ENCODE data around the gene ZNF653. TPM values are rescaled to one million over a fixed set of nuclear protein-coding genes. Genes with fewer than 3 reads are reported as not detected.
A peak's percentile ranks its signal among the peaks of the same experiment; 100 is the strongest.

The ZNF653 gene
- total and polyA plus RNA-seq, 2 donors (not counting 3 experiments of a cell fraction or from before 2014, with no cell fraction given): 7.0 to 8.7 TPM

- H3K27ac ChIP-seq (ENCODE audit: insufficient read depth, low read depth, low read length): no peak overlapping the region
- FAIRE-seq (no peak), DNase-seq (ENCODE audit: low read depth, low spot score) (peak; percentile 21)
- no peaks in the 10 kb centered on the region for H3K79me2 ChIP-seq (ENCODE audit: control insufficient read depth, insufficient read depth, low read length)
- H4K20me1 ChIP-seq (replicated peaks; ENCODE audit: control insufficient read depth, extremely low read depth, insufficient read depth, low read length): no peaks in the 10 kb centered on the region
- peaks cover 4 to 34% of the 10 kb centered on the region in 2 experiments for H3K36me3 ChIP-seq (ENCODE audit: control insufficient read depth in 2 of 2, extremely low read depth in 1 of 2, insufficient read depth in 2 of 2, low read length in 2 of 2)
- H3K4me3 ChIP-seq (replicated peaks in 1 of 3; ENCODE audit: insufficient read depth in 1 of 3, low read depth in 1 of 3, low read length in 3 of 3): no peak overlapping the region
- H3K27me3 ChIP-seq (ENCODE audit: control insufficient read depth in 2 of 2, insufficient read depth in 2 of 2, low read length in 2 of 2): no peaks in the 10 kb centered on the region
- dilution Hi-C loops (cut with MboI; ENCODE audit: extremely low pct_ligation_motif_present, low sequenced_read_pairs) (no loop called here), intact Hi-C loops (cut with micrococcal nuclease) (loop anchor here (1.0 kb wide), 3 partner anchors 65 to 203 kb away; no protein-coding TSS in a partner anchor)
- no peak overlapping the region for H3K4me2 ChIP-seq (ENCODE audit: insufficient read depth, low read length)
- BruUV-seq (replicated peaks): no TSS peak
- POLR2A ChIA-PET: interaction anchor here (0.6 kb wide), 1 partner anchor 13 kb away, joined by 4 read pairs; no protein-coding TSS in a partner anchor
- H3K9me3 ChIP-seq (replicated peaks; ENCODE audit: control insufficient read depth, insufficient read depth, low read length): no peaks in the 10 kb centered on the region
- H3K9me1 ChIP-seq (replicated peaks; ENCODE audit: control insufficient read depth, extremely low read depth, insufficient read depth, low read length): no peaks in the 10 kb centered on the region
- H3K4me1 ChIP-seq (ENCODE audit: control insufficient read depth, extremely low read depth, insufficient read depth, low read length): no peaks in the 10 kb centered on the region
- no peak overlapping the region for H3K9ac ChIP-seq (replicated peaks; ENCODE audit: extremely low read depth, insufficient read depth, low read length)
- CTCF ChIA-PET: interaction anchor here (1.8 to 4.7 kb wide), 4 partner anchors 69 to 158 kb away, joined by 5 to 51 read pairs (median 20); no protein-coding TSS in a partner anchor
- no peak overlapping the region for H2AFZ ChIP-seq (ENCODE audit: low read depth, low read length)
- TF ChIP-seq, protein P1, sequence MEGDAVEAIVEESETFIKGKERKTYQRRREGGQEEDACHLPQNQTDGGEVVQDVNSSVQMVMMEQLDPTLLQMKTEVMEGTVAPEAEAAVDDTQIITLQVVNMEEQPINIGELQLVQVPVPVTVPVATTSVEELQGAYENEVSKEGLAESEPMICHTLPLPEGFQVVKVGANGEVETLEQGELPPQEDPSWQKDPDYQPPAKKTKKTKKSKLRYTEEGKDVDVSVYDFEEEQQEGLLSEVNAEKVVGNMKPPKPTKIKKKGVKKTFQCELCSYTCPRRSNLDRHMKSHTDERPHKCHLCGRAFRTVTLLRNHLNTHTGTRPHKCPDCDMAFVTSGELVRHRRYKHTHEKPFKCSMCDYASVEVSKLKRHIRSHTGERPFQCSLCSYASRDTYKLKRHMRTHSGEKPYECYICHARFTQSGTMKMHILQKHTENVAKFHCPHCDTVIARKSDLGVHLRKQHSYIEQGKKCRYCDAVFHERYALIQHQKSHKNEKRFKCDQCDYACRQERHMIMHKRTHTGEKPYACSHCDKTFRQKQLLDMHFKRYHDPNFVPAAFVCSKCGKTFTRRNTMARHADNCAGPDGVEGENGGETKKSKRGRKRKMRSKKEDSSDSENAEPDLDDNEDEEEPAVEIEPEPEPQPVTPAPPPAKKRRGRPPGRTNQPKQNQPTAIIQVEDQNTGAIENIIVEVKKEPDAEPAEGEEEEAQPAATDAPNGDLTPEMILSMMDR (IDR thresholded peaks at IDR 0.05; ENCODE audit: extremely low read depth in 1 of 2, insufficient read depth in 1 of 2, low read depth in 1 of 2, low read length in 2 of 2): peak; percentile 74 to 78
- no peak for TF ChIP-seq POLR2AphosphoS5 (IDR thresholded peaks at IDR 0.05; ENCODE audit: insufficient read depth, low read depth, low read length)
Observed at GRCh38 chr19:11446652-11447301, 58.9 kb downstream of the ZNF653 start.

DNA sequence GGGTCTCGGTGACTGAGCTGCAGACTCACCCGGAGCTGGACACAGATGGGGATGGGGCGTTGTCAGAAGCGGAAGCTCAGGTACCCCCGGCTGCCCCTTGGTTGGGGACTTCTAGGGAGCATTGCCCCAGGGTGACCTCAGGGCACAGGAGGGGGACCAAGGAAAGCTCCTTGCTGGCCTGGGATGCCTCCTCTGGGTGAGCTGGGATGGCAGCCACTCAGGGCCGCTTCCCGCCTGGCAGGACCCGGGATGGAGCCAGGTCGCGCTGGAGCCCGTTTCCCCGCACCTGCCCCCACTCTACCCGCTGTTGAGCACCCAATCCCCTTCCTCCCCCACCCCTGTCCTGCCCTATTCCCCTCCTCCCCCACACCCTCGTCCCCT, 59.4 kb downstream of the ZNF653 start:
- TF ChIP-seq POLR2AphosphoS5 (IDR thresholded peaks at IDR 0.05; ENCODE audit: insufficient read depth, low read depth, low read length) (no peak), POLR2A (IDR thresholded peaks at IDR 0.05; ENCODE audit: low read depth, low read length) (no peak), EZH2 (IDR thresholded peaks at IDR 0.05; ENCODE audit: borderline replicate concordance, low read depth, low read length, severe bottlenecking) (no peak), JUN (IDR thresholded peaks at IDR 0.05; ENCODE audit: borderline replicate concordance, insufficient read depth, insufficient read length, low read depth) (no peak), GATA2 (IDR thresholded peaks at IDR 0.05; ENCODE audit: insufficient read depth, insufficient read length, low read depth, low read length) (no peak), MYC (IDR thresholded peaks at IDR 0.05; ENCODE audit: low read depth, low read length) (no peak)
- TF ChIP-seq, protein P1 (IDR thresholded peaks at IDR 0.05; ENCODE audit: extremely low read depth in 1 of 2, insufficient read depth in 1 of 2, low read depth in 1 of 2, low read length in 2 of 2): no peak
- TF ChIP-seq, protein P2, sequence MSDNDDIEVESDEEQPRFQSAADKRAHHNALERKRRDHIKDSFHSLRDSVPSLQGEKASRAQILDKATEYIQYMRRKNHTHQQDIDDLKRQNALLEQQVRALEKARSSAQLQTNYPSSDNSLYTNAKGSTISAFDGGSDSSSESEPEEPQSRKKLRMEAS (IDR thresholded peaks at IDR 0.05; ENCODE audit: insufficient read depth, insufficient read length): no peak
- H3K4me1 ChIP-seq (ENCODE audit: control insufficient read depth, extremely low read depth, insufficient read depth, low read length): no peaks in the 10 kb centered on the region
- H2AFZ ChIP-seq (ENCODE audit: low read depth, low read length): no peak overlapping the region
- intact Hi-C loops (cut with micrococcal nuclease) (loop anchor here (1.0 kb wide), 3 partner anchors 65 to 203 kb away; no protein-coding TSS in a partner anchor), dilution Hi-C loops (cut with MboI; ENCODE audit: extremely low pct_ligation_motif_present, low sequenced_read_pairs) (no loop called here)
- no peaks in the 10 kb centered on the region for H4K20me1 ChIP-seq (replicated peaks; ENCODE audit: control insufficient read depth, extremely low read depth, insufficient read depth, low read length)
- H3K27ac ChIP-seq (ENCODE audit: insufficient read depth, low read depth, low read length): no peak overlapping the region
- CTCF ChIA-PET: interaction anchor here (0.8 to 4.7 kb wide), 7 partner anchors 11 to 157 kb away, joined by 3 to 51 read pairs (median 5); partner anchors contain the start of genes ODAD3 and PRKCSH
- no TSS peak for BruUV-seq (replicated peaks)
- no peaks in the 10 kb centered on the region for H3K9me3 ChIP-seq (replicated peaks; ENCODE audit: control insufficient read depth, insufficient read depth, low read length)
- no peak overlapping the region for H3K4me2 ChIP-seq (ENCODE audit: insufficient read depth, low read length)
- FAIRE-seq (no peak), DNase-seq (ENCODE audit: low read depth, low spot score) (no peak)
- H3K79me2 ChIP-seq (ENCODE audit: control insufficient read depth, insufficient read depth, low read length): no peaks in the 10 kb centered on the region
- no peak overlapping the region for H3K9ac ChIP-seq (replicated peaks; ENCODE audit: extremely low read depth, insufficient read depth, low read length)
- no peaks in the 10 kb centered on the region for H3K27me3 ChIP-seq (ENCODE audit: control insufficient read depth in 2 of 2, insufficient read depth in 2 of 2, low read length in 2 of 2)
- H3K4me3 ChIP-seq (replicated peaks in 1 of 3; ENCODE audit: insufficient read depth in 1 of 3, low read depth in 1 of 3, low read length in 3 of 3): no peak overlapping the region
- POLR2A ChIA-PET: no interaction called here
- peaks cover 4 to 38% of the 10 kb centered on the region in 2 experiments for H3K36me3 ChIP-seq (ENCODE audit: control insufficient read depth in 2 of 2, extremely low read depth in 1 of 2, insufficient read depth in 2 of 2, low read length in 2 of 2)
- H3K9me1 ChIP-seq (replicated peaks; ENCODE audit: control insufficient read depth, extremely low read depth, insufficient read depth, low read length): no peaks in the 10 kb centered on the region
